Left renal cortex interstitium (tissue), 4 donors: ENCODE measurements around the gene REPS1. TPM values are rescaled to one million over a fixed set of nuclear protein-coding genes. Genes with fewer than 3 reads are reported as not detected.
"Not testable (repeated sequence)": the region's sequence is repeated elsewhere in the genome, so short reads cannot be mapped to it uniquely, and the experiment has no call there.

ENCODE experiments used
- DNase-seq, 4 donors: peaks; one replicate each; pipeline ENCODE4 v3.0.0-alpha.2; 2013; ENCODE audit warnings: low read depth in 4 of 4, low spot score in 2 of 4, missing footprints in 1 of 4
- polyA plus RNA-seq, 4 donors: library from polyadenylated mRNA; unstranded; fragments of 120-200 nt; gene quantifications; one replicate each; pipeline ENCODE4 v1.2.1, GENCODE V29; 2013; ENCODE audit not compliant: insufficient read length in 4 of 4

Gene REPS1, protein sequence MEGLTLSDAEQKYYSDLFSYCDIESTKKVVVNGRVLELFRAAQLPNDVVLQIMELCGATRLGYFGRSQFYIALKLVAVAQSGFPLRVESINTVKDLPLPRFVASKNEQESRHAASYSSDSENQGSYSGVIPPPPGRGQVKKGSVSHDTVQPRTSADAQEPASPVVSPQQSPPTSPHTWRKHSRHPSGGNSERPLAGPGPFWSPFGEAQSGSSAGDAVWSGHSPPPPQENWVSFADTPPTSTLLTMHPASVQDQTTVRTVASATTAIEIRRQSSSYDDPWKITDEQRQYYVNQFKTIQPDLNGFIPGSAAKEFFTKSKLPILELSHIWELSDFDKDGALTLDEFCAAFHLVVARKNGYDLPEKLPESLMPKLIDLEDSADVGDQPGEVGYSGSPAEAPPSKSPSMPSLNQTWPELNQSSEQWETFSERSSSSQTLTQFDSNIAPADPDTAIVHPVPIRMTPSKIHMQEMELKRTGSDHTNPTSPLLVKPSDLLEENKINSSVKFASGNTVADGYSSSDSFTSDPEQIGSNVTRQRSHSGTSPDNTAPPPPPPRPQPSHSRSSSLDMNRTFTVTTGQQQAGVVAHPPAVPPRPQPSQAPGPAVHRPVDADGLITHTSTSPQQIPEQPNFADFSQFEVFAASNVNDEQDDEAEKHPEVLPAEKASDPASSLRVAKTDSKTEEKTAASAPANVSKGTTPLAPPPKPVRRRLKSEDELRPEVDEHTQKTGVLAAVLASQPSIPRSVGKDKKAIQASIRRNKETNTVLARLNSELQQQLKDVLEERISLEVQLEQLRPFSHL
- polyA plus RNA-seq, result 10 to 100 TPM; 57.4 to 89.5 (median 77.3) TPM

DNA sequence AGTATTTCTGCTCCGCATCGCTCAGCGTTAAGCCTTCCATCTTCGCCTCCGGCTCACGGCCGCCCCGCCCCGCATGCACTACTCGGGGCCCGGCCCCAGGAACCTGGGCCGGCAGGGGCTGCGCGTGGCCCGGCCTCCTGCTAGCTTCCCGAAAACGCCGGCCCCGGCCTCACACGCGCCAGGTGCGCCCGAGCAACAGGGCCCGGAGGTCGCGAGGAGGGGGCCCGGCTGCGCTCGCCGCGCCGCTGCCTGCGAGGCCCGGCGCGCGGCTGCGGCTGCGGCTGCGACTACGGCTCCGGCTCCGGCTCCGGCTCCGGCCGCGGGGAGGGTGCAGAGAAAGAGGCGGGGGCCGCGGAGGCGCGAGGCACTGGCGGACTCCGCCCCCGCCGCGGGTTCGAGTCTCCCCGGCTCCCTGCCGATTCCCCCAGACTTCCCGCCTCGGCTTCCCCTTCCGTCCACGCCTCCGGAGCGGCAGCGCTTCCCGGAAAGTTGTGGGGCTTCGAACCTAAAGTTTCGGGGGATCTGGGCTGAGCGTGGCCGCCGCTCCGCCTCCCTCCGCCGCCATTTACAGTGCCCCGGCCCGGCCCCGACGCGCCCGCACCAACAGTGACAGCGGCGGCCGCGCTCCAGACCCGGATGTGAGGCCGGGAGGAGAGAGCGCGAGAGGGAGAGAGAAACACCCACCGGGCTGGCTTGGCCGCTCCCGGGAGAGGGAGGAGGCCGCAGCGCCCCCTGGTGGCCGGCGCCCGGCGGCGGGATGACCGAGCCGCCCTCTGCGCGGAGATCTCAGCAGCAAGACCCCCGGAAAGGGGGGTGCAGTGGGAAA lies at the start of gene REPS1:
REPS1 (minus strand) TSS at position 611 of the 826 bp plus-strand sequence; CDS start at position 40, 571 bp downstream.
- peak; percentile 72 to 87 (median 86) for DNase-seq

DNA sequence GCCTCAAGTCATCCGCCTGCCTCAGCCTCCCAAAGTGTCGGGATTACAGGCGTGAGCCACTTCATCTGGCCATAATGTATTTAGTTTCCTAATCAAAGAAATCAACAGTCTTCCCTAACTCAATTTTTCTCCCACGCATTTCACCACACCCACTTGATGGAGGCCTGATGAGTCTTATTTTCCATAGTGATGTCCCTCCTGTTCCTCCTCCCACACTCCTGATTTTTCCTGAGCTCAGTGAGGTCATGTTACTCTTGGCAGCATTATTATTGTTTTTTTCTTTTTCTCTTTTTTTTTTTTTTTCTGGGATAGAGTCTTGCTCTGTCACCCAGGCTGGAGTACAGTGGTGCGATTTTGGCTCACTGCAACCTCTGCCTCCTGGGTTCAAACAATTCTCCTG lies 49.4 kb upstream of the REPS1 start:
- no peak for DNase-seq

DNA sequence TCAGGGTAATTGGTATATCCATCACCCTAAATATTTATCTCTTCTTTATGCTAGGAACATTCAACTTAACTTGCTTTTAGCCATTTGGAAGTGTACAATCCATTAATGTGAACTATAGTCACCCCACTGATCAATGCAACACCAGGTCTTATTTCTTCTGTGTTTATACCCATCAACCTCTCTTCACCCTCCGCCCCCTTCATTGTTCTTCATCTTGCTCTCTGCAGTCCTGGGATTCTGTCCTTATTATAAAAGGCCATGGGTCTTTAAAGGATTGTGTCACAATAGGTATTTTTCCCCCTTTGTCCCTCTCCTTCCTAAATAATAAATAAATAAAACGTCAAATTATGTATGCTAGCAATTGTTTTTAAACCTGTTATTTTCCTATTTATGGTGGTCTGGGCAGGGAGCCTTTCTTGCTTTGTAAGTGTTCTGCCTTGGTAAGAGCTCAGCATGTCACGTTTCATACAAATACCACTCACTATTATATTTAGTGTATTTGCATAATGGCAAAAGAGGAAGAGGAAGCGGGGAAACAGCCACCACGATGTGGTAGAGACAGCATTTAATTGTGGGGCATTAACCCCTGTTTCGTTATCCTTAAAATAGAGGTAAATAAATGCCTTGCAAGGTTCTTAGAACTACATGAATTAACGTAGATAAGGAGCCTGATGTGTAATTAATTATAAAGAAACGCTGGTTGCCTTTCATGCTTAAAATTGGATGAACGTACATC lies 42.3 kb upstream of the REPS1 start:
- no peak for DNase-seq

DNA sequence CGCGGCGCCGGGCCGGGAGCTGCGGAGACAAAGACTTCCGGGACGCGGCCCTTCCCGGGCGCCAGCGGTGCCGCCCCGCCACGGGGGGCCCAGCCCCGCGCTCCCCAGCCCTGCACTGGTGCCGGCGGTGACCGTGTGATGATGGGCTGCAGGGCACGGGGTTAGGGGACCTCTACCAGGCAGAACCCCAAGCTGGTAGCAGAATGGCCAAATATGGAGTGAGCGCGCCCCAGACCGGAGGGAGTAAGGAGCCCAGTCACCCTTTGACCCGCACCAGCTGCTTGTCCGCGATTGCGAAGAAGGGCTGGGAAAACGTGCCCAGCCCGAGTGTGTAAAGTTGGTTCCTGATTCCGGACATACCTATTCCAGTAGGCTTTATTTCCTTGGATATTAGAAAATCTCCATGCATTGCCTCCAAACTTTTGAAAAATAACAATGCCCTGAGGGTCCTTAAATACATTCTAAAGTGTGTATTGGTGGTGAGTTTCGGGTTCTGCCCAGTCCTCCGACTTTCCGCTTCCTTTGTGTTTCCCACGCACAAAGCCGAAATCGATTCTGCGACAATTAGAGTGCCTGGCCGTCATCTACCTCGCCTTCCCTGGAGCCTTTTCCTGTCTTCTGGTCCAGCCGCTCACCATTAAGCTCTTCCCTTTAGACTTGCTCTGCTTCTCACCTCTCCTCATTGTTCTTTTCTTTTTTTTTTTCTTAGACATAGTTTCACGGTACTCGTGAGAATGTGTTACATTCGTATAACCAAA lies 41.6 kb upstream of the REPS1 start:
- DNase-seq, result peak in 1 of 4 donors; percentile 38

DNA sequence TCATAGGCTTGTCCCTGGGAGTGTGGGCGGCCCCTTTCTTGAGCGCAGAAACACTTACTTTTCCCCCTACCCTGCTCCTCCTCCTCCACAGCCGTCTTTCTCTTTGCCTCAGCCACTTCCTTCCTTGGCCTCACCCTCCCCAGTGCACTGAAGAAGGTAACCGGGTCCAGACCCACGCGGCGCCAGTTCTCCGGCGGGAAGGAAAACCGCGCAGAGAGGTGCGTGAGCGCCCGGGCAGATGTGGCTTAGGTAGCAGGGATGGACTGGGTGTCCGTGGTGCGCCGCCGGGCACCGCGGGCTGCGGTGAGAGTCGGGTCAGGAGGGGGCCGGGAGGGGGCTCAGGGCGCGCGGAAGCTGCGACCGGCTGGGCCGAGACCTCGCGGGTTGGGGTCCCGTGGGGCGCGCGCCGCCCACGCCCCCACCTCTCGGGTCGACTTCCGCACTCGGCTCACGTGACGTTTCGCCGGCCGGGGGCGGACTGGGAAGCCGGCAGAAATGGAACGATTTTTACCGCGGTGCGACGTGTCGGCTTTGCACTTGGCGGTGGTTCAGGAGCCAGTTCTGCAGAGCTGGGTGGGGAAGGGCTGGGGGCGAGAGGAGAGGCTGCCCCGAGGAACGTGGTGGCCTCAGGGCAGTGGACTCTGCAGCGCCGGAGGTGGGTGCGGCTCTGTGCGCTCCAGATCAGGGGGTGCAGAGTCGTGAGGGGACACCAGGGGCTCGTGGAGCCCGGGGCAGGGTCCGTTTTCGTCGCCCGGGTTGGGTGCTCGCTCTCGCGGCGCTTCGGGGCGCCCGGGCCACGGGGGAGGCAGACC lies 40.8 kb upstream of the REPS1 start, which contains the start of gene ABRACL:
ABRACL (plus strand) TSS at position 88 of the 812 bp plus-strand sequence. CDS start 5,416 bp downstream, outside the sequence.
- peak in 2 of 4 donors; percentile 40 to 70 for DNase-seq

DNA sequence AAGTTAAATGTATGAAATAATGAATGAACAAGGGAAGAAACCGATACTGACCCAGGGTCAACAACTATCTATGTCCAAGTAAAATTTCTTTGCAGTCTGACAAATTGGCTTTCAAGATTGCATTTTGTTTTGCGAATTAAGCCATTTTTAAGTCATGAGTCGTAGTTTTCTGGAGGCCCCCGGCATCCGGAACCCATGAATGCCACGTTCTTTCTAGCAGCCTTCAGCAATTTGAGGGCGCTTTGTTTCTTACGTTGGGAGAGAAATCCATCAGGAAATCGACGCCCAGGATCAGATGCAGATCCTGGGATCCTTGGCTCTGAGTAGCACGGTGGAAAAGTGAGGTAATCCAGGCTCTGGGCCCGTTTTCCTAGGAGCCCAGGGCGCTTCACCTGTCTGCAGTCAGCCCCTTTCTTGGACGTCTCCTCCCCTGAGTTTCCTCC lies 40.2 kb upstream of the REPS1 start:
- DNase-seq, result peak in 1 of 4 donors; percentile 65

DNA sequence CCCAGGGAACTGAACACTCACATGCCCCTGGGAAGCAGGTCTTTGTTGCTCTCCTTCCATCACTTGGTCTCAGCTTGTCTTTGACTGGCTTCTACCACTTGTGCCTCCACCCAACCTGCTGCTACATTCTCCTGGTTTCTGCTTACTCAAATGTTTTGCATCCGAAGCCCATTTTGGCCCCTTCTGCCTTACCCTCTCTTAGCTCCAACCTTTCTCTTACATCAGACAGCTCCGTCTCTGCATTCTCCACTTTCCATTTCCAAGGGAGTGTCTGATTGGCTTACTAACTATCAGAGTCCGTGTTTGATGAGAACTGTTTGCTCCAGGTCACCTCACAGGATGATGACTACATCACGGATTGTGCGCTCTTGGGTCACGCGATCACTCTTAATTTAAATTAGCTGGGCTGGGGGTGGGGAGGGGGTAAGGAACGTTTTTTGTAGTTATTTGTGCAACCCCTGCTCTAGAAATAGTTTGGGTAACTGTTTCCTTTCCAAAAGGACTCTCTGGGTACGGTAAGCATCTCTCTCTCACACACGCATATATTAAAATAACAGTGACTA lies 39.6 kb upstream of the REPS1 start:
- no peak for DNase-seq

DNA sequence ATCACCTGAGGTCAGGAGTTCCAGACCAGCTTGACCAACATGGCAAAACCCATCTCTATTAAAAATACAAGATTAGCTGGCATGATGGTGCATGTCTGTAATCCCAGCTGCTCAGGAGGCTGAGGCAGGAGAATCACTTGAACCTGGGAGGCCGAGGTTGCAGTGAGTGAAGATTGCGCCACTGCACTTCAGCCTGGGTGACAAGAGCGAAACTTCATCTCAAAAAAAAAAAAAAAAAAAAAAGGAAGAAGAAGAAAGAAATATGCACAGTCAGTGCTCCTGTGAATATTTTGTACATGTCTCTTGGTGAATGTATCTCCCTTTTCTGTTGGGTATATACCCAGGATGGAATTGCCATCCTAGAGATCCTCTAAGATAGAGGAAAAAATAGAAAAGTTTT lies 37.4 kb upstream of the REPS1 start:
- DNase-seq, result not testable (repeated sequence)

DNA sequence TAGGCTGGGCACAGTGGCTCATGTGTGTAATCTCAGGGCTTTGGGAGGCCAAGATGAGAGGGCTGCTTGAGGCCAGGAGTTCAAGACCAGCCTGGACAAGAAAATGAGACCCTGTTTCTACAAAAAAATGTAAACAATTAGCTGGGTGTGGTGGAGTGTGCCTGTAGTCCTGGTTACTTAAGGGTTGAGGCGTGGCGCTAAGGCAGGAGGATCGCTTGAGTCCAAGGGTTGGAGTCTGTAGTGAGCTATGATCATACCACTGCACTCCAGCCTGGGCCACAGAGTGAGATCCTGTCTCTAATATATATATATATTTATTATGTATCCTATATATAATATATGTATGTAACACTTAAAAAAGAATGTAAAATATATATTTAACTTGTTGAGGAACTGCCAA lies 32.6 kb upstream of the REPS1 start:
- no peak for DNase-seq

DNA sequence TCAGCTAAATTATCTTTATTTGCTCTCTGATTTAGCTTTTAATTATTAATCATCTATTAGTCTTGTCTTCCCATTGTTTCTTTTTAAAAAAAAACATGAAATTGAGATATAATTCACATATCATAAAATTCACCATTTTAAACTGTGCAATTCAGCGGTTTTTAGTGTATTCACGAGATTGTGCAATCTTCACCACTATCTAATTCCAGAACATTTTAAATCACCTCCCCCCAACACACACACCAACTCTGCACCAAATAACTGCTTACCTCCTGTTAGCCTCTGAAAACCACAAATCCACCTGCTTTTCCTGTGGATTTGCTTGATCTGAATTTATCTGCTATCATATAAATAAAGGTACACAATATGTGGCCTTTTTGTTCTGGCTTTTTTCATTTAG lies 31.7 kb upstream of the REPS1 start:
- no peak for DNase-seq

DNA sequence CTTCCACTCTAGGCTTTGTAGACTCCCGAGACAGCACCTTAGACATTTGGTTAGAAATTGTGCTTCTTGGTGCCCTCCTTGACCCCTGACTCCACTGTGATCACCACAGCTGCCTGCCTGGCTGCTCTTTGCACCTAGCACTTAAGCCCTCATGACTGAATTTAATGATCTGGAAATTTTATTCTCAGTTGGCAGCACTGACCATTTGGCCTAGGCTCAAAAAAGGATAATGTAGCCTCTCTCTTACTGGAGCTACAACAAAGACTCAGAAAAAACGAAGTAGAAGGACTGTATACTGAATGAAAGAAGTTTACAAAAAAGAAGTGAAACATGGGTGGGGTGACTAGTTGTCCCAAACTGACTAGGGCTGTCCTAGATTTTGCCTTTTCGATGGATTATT lies 29.2 kb upstream of the REPS1 start:
- DNase-seq, result no peak

DNA sequence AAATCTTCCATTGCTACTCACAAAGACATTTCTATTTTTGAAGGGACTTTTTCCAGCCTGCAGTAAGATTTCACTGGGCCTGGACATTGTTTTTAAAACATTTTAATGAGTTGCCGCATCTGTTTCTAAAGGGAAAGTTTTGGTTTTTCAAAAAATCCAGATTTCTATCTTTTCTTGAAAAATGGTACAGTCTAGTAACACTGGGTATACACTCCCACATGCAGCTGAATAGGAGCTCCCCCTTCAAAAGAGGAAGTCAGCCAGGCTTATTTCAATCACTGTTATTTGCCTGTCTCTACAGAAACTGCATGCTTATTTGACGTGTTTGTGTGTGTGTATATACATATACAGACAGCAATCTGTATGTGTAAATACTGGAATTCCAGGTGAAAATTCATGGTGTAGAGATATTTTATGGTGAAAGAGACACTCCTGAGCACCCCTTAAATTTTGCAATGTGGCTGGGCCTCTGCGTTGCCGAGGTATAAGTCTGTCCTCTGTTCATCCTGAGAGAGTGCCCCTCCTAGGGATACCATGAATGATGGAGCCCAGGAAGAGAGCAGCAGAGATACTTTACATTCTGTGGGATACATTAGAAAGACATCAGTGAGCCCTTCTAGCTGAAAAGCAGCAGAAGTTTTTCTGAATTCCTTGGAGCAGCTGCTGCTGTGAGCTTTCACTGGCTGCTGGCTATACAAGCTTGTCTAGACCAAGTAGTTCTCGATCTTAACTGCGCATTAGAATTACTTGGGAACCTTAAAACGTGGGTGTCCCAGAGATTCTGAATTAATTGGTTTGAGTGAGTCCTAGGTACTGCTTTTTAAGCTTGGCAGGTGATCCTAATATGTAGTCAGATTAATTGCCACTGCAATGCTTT lies 28.5 kb upstream of the REPS1 start:
- DNase-seq, result no peak

DNA sequence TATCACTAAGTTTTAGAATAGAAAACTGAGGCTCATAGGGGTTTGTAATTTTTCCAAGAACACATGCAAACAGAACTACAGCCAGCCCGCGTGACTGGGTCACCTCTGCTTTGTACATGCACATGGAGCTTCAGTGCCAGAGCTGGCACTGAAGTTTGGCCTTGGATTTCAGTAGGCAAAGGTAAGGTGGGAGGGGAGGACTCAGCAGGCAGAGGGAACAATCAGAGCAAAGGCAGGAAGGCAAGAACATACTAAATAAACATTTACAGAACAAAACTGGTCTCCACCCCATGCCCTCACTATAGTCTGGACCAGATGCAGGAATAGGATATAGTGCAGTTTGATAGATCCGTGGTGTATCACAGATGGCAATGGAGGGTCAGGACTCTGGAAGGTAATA lies 26.9 kb upstream of the REPS1 start:
- no peak for DNase-seq

DNA sequence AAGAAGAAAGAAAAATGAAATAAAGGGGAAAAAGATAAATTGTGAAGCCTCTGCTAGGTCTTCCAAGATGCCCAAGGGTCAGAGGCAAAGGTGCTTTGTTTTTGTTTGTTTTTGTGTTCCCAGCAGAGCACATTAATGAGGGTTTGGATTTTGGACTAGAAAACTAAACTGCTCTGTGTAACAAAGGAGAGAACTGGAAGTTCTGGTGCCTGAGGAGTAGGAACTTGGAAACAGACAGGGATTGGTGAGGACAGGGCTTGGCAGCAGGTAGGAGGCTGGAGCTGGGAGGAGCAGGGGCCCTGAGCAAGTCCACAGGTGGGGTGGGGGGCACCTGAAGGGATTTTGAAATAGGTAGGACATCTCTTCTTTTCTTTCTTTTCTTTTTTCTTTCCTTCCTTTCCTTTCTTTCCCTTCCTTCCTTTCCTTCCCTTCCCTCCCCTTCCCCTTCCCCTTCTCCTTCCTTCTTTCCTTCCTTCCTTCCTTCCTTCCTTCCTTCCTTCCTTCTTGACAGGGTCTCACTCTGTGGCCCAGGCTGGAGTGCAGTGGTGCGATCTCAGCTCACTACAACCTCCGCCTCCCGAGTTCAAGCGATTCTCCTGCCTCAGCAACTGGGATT lies 25.2 kb upstream of the REPS1 start:
- DNase-seq, result no peak

DNA sequence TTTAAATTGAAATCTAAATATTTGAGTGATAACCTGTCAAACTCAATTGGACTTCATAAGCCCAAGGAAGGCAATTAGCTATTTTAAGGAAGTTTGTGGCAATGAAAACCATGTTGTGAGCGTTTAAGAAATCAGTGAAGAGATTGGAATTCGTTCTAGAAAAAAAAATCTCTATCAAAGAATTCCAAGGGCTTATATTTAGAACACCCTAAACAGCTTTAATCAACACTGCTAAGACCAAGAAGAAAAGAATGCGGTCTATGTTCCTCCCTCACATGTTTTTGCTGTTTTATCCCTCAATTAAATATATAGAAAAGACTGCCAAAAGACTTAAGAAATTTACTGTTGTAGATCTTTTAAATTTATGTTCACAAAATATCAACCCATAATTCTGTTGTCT lies 23.9 kb upstream of the REPS1 start:
- no peak for DNase-seq

DNA sequence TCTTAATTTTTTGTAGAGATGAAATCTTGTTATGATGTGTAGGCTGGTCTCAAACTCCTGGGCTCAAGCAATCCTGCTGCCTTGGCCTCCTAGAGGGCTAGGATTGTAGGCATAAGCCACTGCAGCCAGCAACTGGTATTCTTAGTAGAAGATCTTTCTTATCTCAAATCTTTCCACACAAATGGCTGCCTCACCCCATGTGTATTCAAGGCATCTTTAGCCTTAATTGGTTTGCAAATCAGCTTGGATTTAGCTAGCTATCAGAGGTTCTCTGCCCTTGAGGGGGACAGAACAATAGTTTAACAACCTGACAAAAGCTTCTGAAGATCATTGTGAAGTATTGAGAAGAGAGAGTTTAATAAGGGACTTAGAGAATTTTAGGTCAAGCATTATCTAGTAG lies 22.6 kb upstream of the REPS1 start:
- DNase-seq, result no peak

DNA sequence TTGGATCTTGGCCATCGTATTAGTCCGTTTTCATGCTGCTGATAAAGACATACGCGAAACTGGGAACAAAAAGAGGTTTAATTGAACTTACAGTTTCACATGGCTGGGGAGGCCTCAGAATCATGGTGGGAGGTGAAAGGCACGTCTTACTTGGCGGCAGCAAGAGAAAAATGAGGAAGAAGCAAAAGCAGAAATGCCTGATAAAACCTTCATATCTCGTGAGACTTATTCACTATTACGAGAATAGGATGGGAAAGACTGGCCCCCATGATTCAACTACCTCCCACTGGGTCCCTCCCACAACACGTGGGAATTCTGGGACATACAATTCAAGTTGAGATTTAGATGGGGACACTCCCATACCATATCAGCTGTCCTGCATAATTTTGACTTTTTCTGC lies 20.1 kb upstream of the REPS1 start:
- DNase-seq, result no peak
